Bronchial epithelial cell (primary cell): ENCODE results near the gene RAB2B. TPM values are rescaled to one million over a fixed set of nuclear protein-coding genes. Genes with fewer than 3 reads are reported as not detected.

Experiments
- DNase-seq: peaks from one replicate; pipeline ENCODE4 v3.0.0-alpha.2; 2010; ENCODE audit warnings: low read depth
- FAIRE-seq: peaks from 2 replicates; lab custom pipeline; 2011; peaks lifted over from hg19 to GRCh38; lab: Jason Lieb, UNC
- H3K27me3 ChIP-seq: 2 replicates; pipeline ENCODE4 v1.5.1; 2011; ENCODE audit warnings: low read length; ENCODE audit not compliant: control insufficient read depth, insufficient read depth
- H3K36me3 ChIP-seq: 2 replicates; pipeline ENCODE4 v1.5.1; 2011; ENCODE audit warnings: low read length; ENCODE audit not compliant: control insufficient read depth, insufficient read depth
- H3K4me3 ChIP-seq: 2 replicates; pipeline ENCODE4 v1.5.1; 2011; ENCODE audit warnings: mild to moderate bottlenecking, low read depth, low read length, control low read depth
- CTCF ChIP-seq: IDR thresholded peaks from 2 replicates; pipeline ENCODE4 v1.5.1; 2011; ENCODE audit warnings: mild to moderate bottlenecking, moderate library complexity, low read length, control low read depth, inconsistent platforms; ENCODE audit not compliant: insufficient read depth, severe bottlenecking
- total RNA-seq: library from RNA; depleted of rRNA; stranded (reverse); fragments of >200 nt; gene quantifications from 2 replicates; pipeline ENCODE4 v1.2.1, GENCODE V29; 2014

The RAB2B gene
- total RNA-seq, 1 donor from 2014 or later = 17.4 TPM

DNA sequence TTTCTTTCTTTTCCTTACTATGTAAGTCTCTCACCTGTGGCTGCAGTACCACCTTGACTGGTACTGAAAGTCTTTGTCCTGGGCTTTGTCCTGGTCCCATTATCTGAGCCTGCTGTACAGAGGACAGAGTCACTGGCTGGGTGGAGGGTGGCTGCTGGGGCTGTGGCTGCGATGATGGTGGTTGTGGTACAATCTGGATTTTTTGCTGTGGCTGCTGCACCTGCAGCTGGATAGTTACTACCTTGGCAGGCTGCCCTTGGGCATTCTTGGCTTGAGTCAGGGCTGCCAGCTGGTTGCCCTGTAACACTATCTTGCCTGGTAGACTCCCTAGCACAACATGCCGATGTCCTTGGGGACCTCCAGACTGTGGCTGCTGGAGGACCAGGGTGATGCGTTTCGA lies 47.8 kb downstream of the RAB2B start:
- Histone ChIP-seq H3K4me3 (no peak overlapping the region), H3K36me3 (peaks cover 28% of the 10 kb centered on the region), H3K27me3 (no peaks in the 10 kb centered on the region)
- no peak for TF ChIP-seq CTCF
- no peak for FAIRE-seq
- DNase-seq = no peak

GRCh38 chr14:21426692-21427091 lies 50.1 kb downstream of the RAB2B start:
- DNase-seq = no peak
- Histone ChIP-seq H3K27me3 (no peaks in the 10 kb centered on the region), H3K4me3 (no peak overlapping the region), H3K36me3 (peaks cover 32% of the 10 kb centered on the region)
- no peak for FAIRE-seq
- no peak for TF ChIP-seq CTCF

DNA sequence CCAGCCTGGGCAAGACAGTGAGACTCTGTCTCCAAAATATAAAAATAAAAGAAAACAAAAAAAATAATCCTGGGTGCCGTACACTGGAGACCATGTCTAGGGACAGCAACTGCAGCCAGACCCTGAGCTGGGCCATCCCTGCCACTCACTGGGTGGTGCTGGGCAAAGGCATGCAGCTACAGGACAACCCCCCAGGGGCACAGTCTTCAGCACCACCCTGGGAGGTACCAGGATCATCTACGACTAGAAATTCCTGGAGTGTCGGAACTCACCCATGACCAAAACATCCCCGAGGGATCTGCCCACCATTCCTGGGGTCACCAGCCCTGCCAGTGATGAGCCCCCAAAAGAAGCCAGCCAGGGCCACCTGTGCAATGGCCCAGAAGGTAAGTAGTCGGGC lies 57.2 kb downstream of the RAB2B start:
- H3K27me3 ChIP-seq = no peaks in the 10 kb centered on the region
- DNase-seq (no peak), FAIRE-seq (no peak)
- H3K36me3 ChIP-seq = peaks cover 17% of the 10 kb centered on the region
- no peak overlapping the region for H3K4me3 ChIP-seq
- TF ChIP-seq CTCF = no peak

GRCh38 chr14:21415329-21415728 lies 61.4 kb downstream of the RAB2B start:
- no peak for TF ChIP-seq CTCF
- Histone ChIP-seq H3K27me3 (no peaks in the 10 kb centered on the region), H3K4me3 (no peak overlapping the region), H3K36me3 (peaks cover 21% of the 10 kb centered on the region)
- DNase-seq (no peak), FAIRE-seq (no peak)

- DNase-seq (no peak), FAIRE-seq (no peak)
- peaks cover 21% of the 10 kb centered on the region for H3K36me3 ChIP-seq
- H3K27me3 ChIP-seq = no peaks in the 10 kb centered on the region
- no peak for TF ChIP-seq CTCF
- H3K4me3 ChIP-seq = no peak overlapping the region
Measured at GRCh38 chr14:21414137-21414631, 62.6 kb downstream of the RAB2B start.

Other genes starting within 250 kb of the RAB2B start
- gene HNRNPC, start 207.5 kb downstream of the RAB2B start, total RNA-seq = 870 and 967 TPM in 2 replicates
- gene RPGRIP1, start 196.9 kb downstream of the RAB2B start, total RNA-seq = not detected in 2 replicates
- gene SUPT16H, start 92.9 kb downstream of the RAB2B start, total RNA-seq = 55.8 and 57.0 TPM in 2 replicates
- 29.7 and 41.1 TPM in 2 replicates for gene CHD8, start 20.8 kb downstream of the RAB2B start, total RNA-seq
- gene TOX4, start 236 bp upstream of the RAB2B start, total RNA-seq = 16.6 and 23.0 TPM in 2 replicates
- 34.3 and 53.2 TPM in 2 replicates for gene METTL3, start 34.4 kb upstream of the RAB2B start, total RNA-seq
- under 0.01 and 0.13 TPM in 2 replicates for gene SALL2, start 49.4 kb upstream of the RAB2B start, total RNA-seq
- not detected in 2 replicates for gene OR10G3, start 103.1 kb upstream of the RAB2B start, total RNA-seq
- not detected in 2 replicates for gene OR10G2, start 158.0 kb upstream of the RAB2B start, total RNA-seq
- not detected in 2 replicates for gene OR4E2, start 176.9 kb upstream of the RAB2B start, total RNA-seq
- gene OR4E1, start 196.9 kb upstream of the RAB2B start, total RNA-seq = under 0.01 TPM in 1 of 2 replicates, not detected in the other